Hematopoietic multipotent progenitor cell treated with erythropoietin and hydrocortisone succinate and interleukin-3 and kit ligand, for 6 days (in vitro differentiated cells): ENCODE results near the gene CAMSAP1.
A peak's percentile ranks its signal among the peaks of the same experiment; 100 is the strongest.

ENCODE experiments used
- DNase-seq: peaks from one replicate; pipeline ENCODE4 v3.0.0-alpha.2; 2015

Gene CAMSAP1

GRCh38 chr9:135939351-135940265 is 32.3 kb upstream of the CAMSAP1 start:
- DNase-seq, result peak; percentile 66

- DNase-seq, result no peak
These were observed 30.5 kb upstream of the CAMSAP1 start for GRCh38 chr9:135937521-135938489.

- no peak for DNase-seq
These were observed 25.8 kb upstream of the CAMSAP1 start for GRCh38 chr9:135933114-135933513.

- no peak for DNase-seq
These were observed 25.3 kb upstream of the CAMSAP1 start for GRCh38 chr9:135932656-135933055.

GRCh38 chr9:135931349-135931820 is 24.0 kb upstream of the CAMSAP1 start:
- no peak for DNase-seq

- no peak for DNase-seq
These were observed 23.4 kb upstream of the CAMSAP1 start for GRCh38 chr9:135930446-135931345.

GRCh38 chr9:135929656-135930445 is 22.5 kb upstream of the CAMSAP1 start:
- DNase-seq, result peak; percentile 78

GRCh38 chr9:135928731-135929655 is 21.6 kb upstream of the CAMSAP1 start:
- no peak for DNase-seq

- no peak for DNase-seq
These were observed 20.9 kb upstream of the CAMSAP1 start for GRCh38 chr9:135928074-135928730.

GRCh38 chr9:135927195-135928013 is 20.1 kb upstream of the CAMSAP1 start:
- no peak for DNase-seq

GRCh38 chr9:135926402-135927194 is 19.3 kb upstream of the CAMSAP1 start:
- DNase-seq, result peak; percentile 92

GRCh38 chr9:135925496-135926133 is 18.3 kb upstream of the CAMSAP1 start:
- no peak for DNase-seq

GRCh38 chr9:135924628-135925338 is 17.4 kb upstream of the CAMSAP1 start:
- DNase-seq, result no peak

GRCh38 chr9:135923508-135923907 is 16.2 kb upstream of the CAMSAP1 start:
- no peak for DNase-seq

GRCh38 chr9:135921749-135922310 is 14.5 kb upstream of the CAMSAP1 start:
- DNase-seq, result no peak

- DNase-seq, result no peak
These were observed 13.7 kb upstream of the CAMSAP1 start for GRCh38 chr9:135920973-135921585.
